K562 (cell line): ENCODE data around the gene MSMO1. TPM values are rescaled to one million over a fixed set of nuclear protein-coding genes. Genes with fewer than 3 reads are reported as not detected.

Experiments used
- ATAC-seq: fragments of 200-7000 bp; cut with Tn5 transposase; 3 replicates; pipeline ENCODE4 v1.9.1; 2020; ENCODE audit warnings: moderate library complexity
- BruUV-seq: library from RNA; stranded (reverse); fragments of 400-500 nt; replicated peaks from 2 replicates; lab custom pipeline; 2021; lab: Mats Ljungman, UMichigan
- CTCF ChIA-PET: fragments of 300-600 bp; formaldehyde crosslinking; extraction: SDS; loops from one replicate; lab custom pipeline; 2021; ENCODE audit warnings: low intra/inter-chr PET ratio; lab: Yijun Ruan, JAX
- POLR2A ChIA-PET: fragments of 300-600, 350-650 bp; sonication (Branson Sonifier 250); formaldehyde crosslinking; extraction: SDS; loops from one replicate; lab custom pipeline; 2021; ENCODE audit warnings: antibody characterized with exemption, inconsistent platforms; lab: Yijun Ruan, JAX
- DNase-seq, 4 experiments: peaks; one replicate each; pipeline versions ENCODE4 v3.0.0 to v3.0.0-alpha.2; 2011 to 2018; ENCODE audit warnings: low spot score in 3 of 4, mixed read lengths in 3 of 4; ENCODE audit errors: extremely low read depth in 1 of 4
- FAIRE-seq: peaks from 2 replicates; lab custom pipeline; 2011; peaks lifted over from hg19 to GRCh38; lab: Jason Lieb, UNC
- H2AFZ ChIP-seq: 2 replicates; pipeline ENCODE4 v1.6.0; 2011; ENCODE audit warnings: low read depth, low read length, control low read depth, inconsistent platforms
- H3K27ac ChIP-seq: fragments of 200-600 bp; 3 replicates; pipeline ENCODE4 v1.8.0; 2011; ENCODE audit warnings: low read depth, mild to moderate bottlenecking, control low read depth, inconsistent platforms, low read length, moderate library complexity, mixed read lengths; ENCODE audit errors: extremely low read depth
- H3K27me3 ChIP-seq, 2 experiments: fragments of 300-600 bp in 1 of 2; 2 replicates in 1 of 2; 3 replicates in 1 of 2; pipeline versions ENCODE4 v1.6.0 to v1.8.0; 2011; ENCODE audit warnings: inconsistent platforms in 2 of 2, low read length in 2 of 2, mild to moderate bottlenecking in 1 of 2, mixed read lengths in 1 of 2, moderate library complexity in 1 of 2; ENCODE audit not compliant: control insufficient read depth in 2 of 2, insufficient read depth in 2 of 2
- H3K36me3 ChIP-seq: fragments of 300-600 bp; 3 replicates; pipeline ENCODE4 v1.8.0; 2011; ENCODE audit warnings: mild to moderate bottlenecking, low read length, inconsistent platforms; ENCODE audit not compliant: control insufficient read depth, insufficient read depth
- H3K4me1 ChIP-seq, 2 experiments: fragments of 200-600 bp in 1 of 2; replicated peaks in 1 of 2; 2 replicates in 1 of 2; 3 replicates in 1 of 2; pipeline versions ENCODE4 v1.5.1 to v1.8.0; 2011; ENCODE audit warnings: inconsistent platforms in 2 of 2, low read length in 2 of 2, mild to moderate bottlenecking in 1 of 2, mixed read lengths in 1 of 2, moderate library complexity in 1 of 2; ENCODE audit not compliant: control insufficient read depth in 2 of 2, insufficient read depth in 2 of 2
- H3K4me2 ChIP-seq: 2 replicates; pipeline ENCODE4 v1.6.1; 2011; ENCODE audit warnings: low read length, control low read depth, inconsistent platforms, mixed read lengths; ENCODE audit not compliant: insufficient read depth
- H3K4me3 ChIP-seq: fragments of 200-600 bp; sonication (generic), shearing (Covaris generic); 2 replicates; pipeline ENCODE4 v1.5.1; 2016; ENCODE audit warnings: control low read depth, inconsistent platforms
- H3K79me2 ChIP-seq: fragments of 200-600 bp; 3 replicates; pipeline ENCODE4 v1.8.0; 2011; ENCODE audit warnings: low read length, inconsistent platforms; ENCODE audit not compliant: control insufficient read depth, insufficient read depth
- H3K9ac ChIP-seq, 2 experiments: 2 replicates each; pipeline versions ENCODE4 v1.6.0 to v1.6.1; 2011; ENCODE audit warnings: low read depth in 2 of 2, low read length in 2 of 2, control low read depth in 1 of 2, inconsistent platforms in 1 of 2, mild to moderate bottlenecking in 1 of 2, mixed read lengths in 1 of 2; ENCODE audit not compliant: insufficient read depth in 1 of 2
- H3K9me1 ChIP-seq: one replicate; pipeline ENCODE4 v1.6.0; 2011; ENCODE audit warnings: inconsistent platforms, mild to moderate bottlenecking, low read length, moderate library complexity; ENCODE audit not compliant: control insufficient read depth, insufficient read depth
- H3K9me3 ChIP-seq: replicated peaks from 2 replicates; pipeline ENCODE4 v1.5.1; 2011; ENCODE audit warnings: low read depth, low read length, inconsistent platforms; ENCODE audit not compliant: control insufficient read depth, insufficient read depth
- H4K20me1 ChIP-seq: replicated peaks from 2 replicates; pipeline ENCODE4 v1.6.1; 2011; ENCODE audit warnings: low read length, inconsistent platforms, mixed read lengths; ENCODE audit not compliant: control insufficient read depth, insufficient read depth
- ARID2 ChIP-seq: fragments of 450-650 bp; IDR thresholded peaks from 2 replicates; pipeline ENCODE4 v1.6.1; 2017; ENCODE audit warnings: antibody characterized with exemption, mild to moderate bottlenecking
- CREB1 ChIP-seq, 2 experiments: sonication (generic) in 1 of 2; formaldehyde crosslinking in 1 of 2; IDR thresholded peaks; 2 replicates each; pipeline versions ENCODE4 v1.6.1 to v1.8.0; 2012 to 2022; ENCODE audit warnings: inconsistent platforms in 1 of 2, mild to moderate bottlenecking in 1 of 2, missing genetic modification reagents in 1 of 2, moderate library complexity in 1 of 2
- GTF2F1 ChIP-seq: IDR thresholded peaks from 2 replicates; pipeline ENCODE4 v1.6.1; 2011; ENCODE audit warnings: low read depth, low read length, improper control_type of control experiment
- JUND ChIP-seq, 2 experiments: IDR thresholded peaks; 2 replicates in 1 of 2; 3 replicates in 1 of 2; pipeline ENCODE4 v1.6.1; 2011; ENCODE audit warnings: borderline replicate concordance in 2 of 2, low read depth in 2 of 2, low read length in 2 of 2, improper control_type of control experiment in 1 of 2, missing biosample characterization in 1 of 2, missing genetic modification characterization in 1 of 2, missing genetic modification reagents in 1 of 2
- TARDBP ChIP-seq: fragments of 450-650 bp; IDR thresholded peaks from 2 replicates; pipeline ENCODE4 v1.6.1; 2016
- ZNF212 ChIP-seq: fragments of 450-650 bp; formaldehyde crosslinking; IDR thresholded peaks from 2 replicates; pipeline ENCODE4 v1.4.0; 2020; ENCODE audit warnings: mild to moderate bottlenecking
- ZNF316 ChIP-seq: fragments of 450-650 bp; IDR thresholded peaks from 2 replicates; pipeline ENCODE4 v1.6.1; 2016
- ZNF354B ChIP-seq: fragments of 250-450 bp; sonication (Bioruptor Pico); IDR thresholded peaks from 2 replicates; pipeline ENCODE4 v1.4.0; 2020
- ZNF41 ChIP-seq: fragments of 250-450 bp; sonication (Bioruptor Pico); conservative IDR thresholded peaks from 2 replicates; pipeline ENCODE4 v1.4.0; 2020; ENCODE audit warnings: mild to moderate bottlenecking
- ZNF584 ChIP-seq: fragments of 200-800 bp; sonication (Bioruptor generic); IDR thresholded peaks from 2 replicates; pipeline ENCODE4 v1.6.1; 2016; ENCODE audit warnings: low read depth, mild to moderate bottlenecking, missing genetic modification characterization, missing compliant biosample characterization
- WGBS: fragments of 100-300 bp; shearing (Covaris generic); methylation state at CpG from one replicate; pipeline ENCODE4 v1.1.6; 2016; ENCODE audit warnings: low coverage, mixed read lengths; ENCODE audit not compliant: insufficient coverage; ENCODE audit errors: missing lambda C conversion rate; 5-methylcytosine and 5-hydroxymethylcytosine counted together
- in situ Hi-C: fragments of 300-500 bp; cut with MboI; formaldehyde crosslinking; loops from 4 replicates; pipeline ENCODE4 v1.15.0; 2018; ENCODE audit warnings: inconsistent platforms, mixed read lengths
- intact Hi-C: fragments of 100-400 bp; cut with micrococcal nuclease; formaldehyde crosslinking; loops from 2 replicates; pipeline ENCODE4 v1.14.2; 2022
- polyA plus RNA-seq, 8 experiments: library from polyadenylated mRNA; depleted of rRNA in 4 of 8; stranded (reverse) in 5 of 8; unstranded in 3 of 8; fragments of >200 nt; fragmentation: Nextera tagmentation in 2 of 8; fragmentation: Illumina TruSeq in 1 of 8; extraction: Ambion mirVana in 2 of 8; extraction: Trizol in 1 of 8; gene quantifications; 2 replicates each; pipeline versions ENCODE4 v1.2.1 to v1.2.3, GENCODE V29; 2011 to 2014; ENCODE audit warnings: inconsistent platforms in 1 of 8, missing spikeins in 1 of 8
- total RNA-seq, 7 experiments: library from RNA; depleted of rRNA in 6 of 7; stranded (reverse); fragments of >200 nt in 6 of 7; fragmentation: Illumina TruSeq in 2 of 7; extraction: Trizol in 2 of 7; gene quantifications; 2 replicates each; pipeline versions ENCODE4 v1.2.1 to v1.2.3, GENCODE V29; 2011 to 2021; ENCODE audit warnings: low replicate concordance in 1 of 7
- TF ChIP-seq, protein P1 (sequence below): sonication (generic); formaldehyde crosslinking; IDR thresholded peaks from 2 replicates; pipeline ENCODE4 v1.8.0; 2022; ENCODE audit warnings: mild to moderate bottlenecking, missing genetic modification reagents
- TF ChIP-seq, protein P2 (sequence below): fragments of 450-650 bp; formaldehyde crosslinking; IDR thresholded peaks from 2 replicates; pipeline ENCODE4 v1.4.0; 2020; ENCODE audit warnings: mild to moderate bottlenecking

Gene MSMO1
- total and polyA plus RNA-seq, 9 of the 15 experiments (the other 6 are each of a cell fraction or from before 2014, with no cell fraction given), result 32.0 to 172 (median 63.5) TPM

- POLR2A ChIA-PET, result no interaction called here
- no peak overlapping the region for H2AFZ ChIP-seq
- H3K4me3 ChIP-seq, result no peak overlapping the region
- H3K27ac ChIP-seq, result no peak overlapping the region
- no peaks in the 10 kb centered on the region for H3K36me3 ChIP-seq
- no peaks in the 10 kb centered on the region; a peak in 1 of 5 replicates for H3K4me1 ChIP-seq
- ATAC-seq (no peak), FAIRE-seq (no peak), DNase-seq (no peak)
- no peak overlapping the region for H3K4me2 ChIP-seq
- no peaks in the 10 kb centered on the region for H4K20me1 ChIP-seq
- CTCF ChIA-PET, result interaction anchor here (0.6 kb wide), 1 partner anchor 117 kb away, joined by 3 read pairs; no protein-coding TSS in a partner anchor
- 5% methylated on average over 2 of the region's 2 CpGs for WGBS
- TF ChIP-seq ZNF41 (CRISPR knock-in tag), result no peak
- TF ChIP-seq ZNF354B (CRISPR knock-in tag), result no peak
- TF ChIP-seq ZNF316, result peak; percentile 28; the same call in 1 of the 2 replicates
- H3K9me3 ChIP-seq, result no peaks in the 10 kb centered on the region
- H3K27me3 ChIP-seq, result peaks cover 5 to 6% of the 10 kb centered on the region in 2 experiments; a peak in 2 of 5 replicates
- H3K79me2 ChIP-seq, result no peaks in the 10 kb centered on the region
- BruUV-seq, result no TSS peak
- H3K9me1 ChIP-seq, result no peaks in the 10 kb centered on the region
- H3K9ac ChIP-seq, result no peak overlapping the region
- intact Hi-C loops, result no loop called here
- in situ Hi-C loops, result no loop called here
These were observed 34.3 kb downstream of the MSMO1 start for GRCh38 chr4:165361810-165362209.

- Histone ChIP-seq H3K9me3 (no peaks in the 10 kb centered on the region), H3K9ac (no peak overlapping the region), H4K20me1 (no peaks in the 10 kb centered on the region), H3K9me1 (no peaks in the 10 kb centered on the region), H3K4me1 (no peaks in the 10 kb centered on the region; a peak in 1 of 5 replicates), H3K4me2 (no peak overlapping the region), H3K27me3 (peaks cover 0 to 5% of the 10 kb centered on the region in 2 experiments; a peak in 1 of 5 replicates), H2AFZ (0 out of 2 replicates have a peak overlapping the region, but pooled peaks have one; percentile 1), H3K79me2 (no peaks in the 10 kb centered on the region), H3K4me3 (no peak overlapping the region), H3K27ac (no peak overlapping the region), H3K36me3 (no peaks in the 10 kb centered on the region)
- CTCF ChIA-PET, result no interaction called here
- ATAC-seq, result peak; percentile 41; the same call in 2 of the 3 replicates
- 13% methylated on average over 2 of the region's 2 CpGs for WGBS
- no peak for DNase-seq
- POLR2A ChIA-PET, result interaction anchor here (1.2 kb wide), 1 partner anchor 29 kb away, joined by 3 read pairs; no protein-coding TSS in a partner anchor
- no TSS peak for BruUV-seq
- in situ Hi-C loops (no loop called here), intact Hi-C loops (no loop called here)
- no peak for FAIRE-seq
- TF ChIP-seq ZNF212, result no peak
- TF ChIP-seq CREB1 (IDR thresholded peaks at IDR 0.05), result no peak
- no peak for TF ChIP-seq CREB1 (CRISPR knock-in tag; IDR thresholded peaks at IDR 0.05)
- peak; percentile 66 for TF ChIP-seq JUND (IDR thresholded peaks at IDR 0.05; ENCODE audit: borderline replicate concordance, low read depth, low read length)
- peak; percentile 66; the same call in 2 of the 3 replicates for TF ChIP-seq JUND (tag; IDR thresholded peaks at IDR 0.05; ENCODE audit: borderline replicate concordance, low read depth, low read length)
- no peak for TF ChIP-seq ARID2
- TF ChIP-seq, protein P1, sequence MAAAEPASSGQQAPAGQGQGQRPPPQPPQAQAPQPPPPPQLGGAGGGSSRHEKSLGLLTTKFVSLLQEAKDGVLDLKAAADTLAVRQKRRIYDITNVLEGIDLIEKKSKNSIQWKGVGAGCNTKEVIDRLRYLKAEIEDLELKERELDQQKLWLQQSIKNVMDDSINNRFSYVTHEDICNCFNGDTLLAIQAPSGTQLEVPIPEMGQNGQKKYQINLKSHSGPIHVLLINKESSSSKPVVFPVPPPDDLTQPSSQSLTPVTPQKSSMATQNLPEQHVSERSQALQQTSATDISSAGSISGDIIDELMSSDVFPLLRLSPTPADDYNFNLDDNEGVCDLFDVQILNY (CRISPR knock-in tag), result no peak
- no peak for TF ChIP-seq GTF2F1
- TF ChIP-seq, protein P2, sequence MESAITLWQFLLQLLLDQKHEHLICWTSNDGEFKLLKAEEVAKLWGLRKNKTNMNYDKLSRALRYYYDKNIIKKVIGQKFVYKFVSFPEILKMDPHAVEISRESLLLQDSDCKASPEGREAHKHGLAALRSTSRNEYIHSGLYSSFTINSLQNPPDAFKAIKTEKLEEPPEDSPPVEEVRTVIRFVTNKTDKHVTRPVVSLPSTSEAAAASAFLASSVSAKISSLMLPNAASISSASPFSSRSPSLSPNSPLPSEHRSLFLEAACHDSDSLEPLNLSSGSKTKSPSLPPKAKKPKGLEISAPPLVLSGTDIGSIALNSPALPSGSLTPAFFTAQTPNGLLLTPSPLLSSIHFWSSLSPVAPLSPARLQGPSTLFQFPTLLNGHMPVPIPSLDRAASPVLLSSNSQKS (CRISPR knock-in tag), result no peak
- TF ChIP-seq ZNF584 (CRISPR knock-in tag), result no peak
- TF ChIP-seq TARDBP, result no peak
These were observed 37.1 kb downstream of the MSMO1 start for GRCh38 chr4:165364452-165365080.
